HG03064 (cell line): ENCODE measurements around the gene TMEM131.
A peak's percentile ranks its signal among the peaks of the same experiment; 100 is the strongest.
"Not testable (repeated sequence)": the region's sequence is repeated elsewhere in the genome, so short reads cannot be mapped to it uniquely, and the experiment has no call there.

Source experiments
- ATAC-seq: cut with Tn5 transposase; IDR thresholded peaks from one replicate; pipeline ENCODE4 v1.9.1; 2021; ENCODE audit warnings: low read depth; ENCODE audit not compliant: unreplicated experiment

Gene TMEM131

GRCh38 chr2:97826266-97826847, 169.4 kb downstream of the TMEM131 start:
- not testable (repeated sequence) for ATAC-seq

- not testable (repeated sequence) for ATAC-seq
Measured at GRCh38 chr2:97824011-97824410, 171.7 kb downstream of the TMEM131 start.

- ATAC-seq: not testable (repeated sequence)
Measured at GRCh38 chr2:97821862-97822261, 173.9 kb downstream of the TMEM131 start.

GRCh38 chr2:97819754-97820153, 176.0 kb downstream of the TMEM131 start:
- ATAC-seq: no peak

- no peak for ATAC-seq
Measured at GRCh38 chr2:97816411-97816810, 179.3 kb downstream of the TMEM131 start.

- no peak for ATAC-seq
Measured at GRCh38 chr2:97812931-97813330, 182.8 kb downstream of the TMEM131 start.

GRCh38 chr2:97808816-97809215, 186.9 kb downstream of the TMEM131 start:
- no peak for ATAC-seq

- ATAC-seq: peak; percentile 51
Measured at GRCh38 chr2:97806738-97807618, 188.8 kb downstream of the TMEM131 start.

- no peak for ATAC-seq
Measured at GRCh38 chr2:97805776-97806175, 190.0 kb downstream of the TMEM131 start.

- ATAC-seq: no peak
Measured at GRCh38 chr2:97801028-97801427, 194.7 kb downstream of the TMEM131 start.

GRCh38 chr2:97798416-97798815, 197.3 kb downstream of the TMEM131 start:
- no peak for ATAC-seq

- ATAC-seq: no peak
Measured at GRCh38 chr2:97797355-97797754, 198.4 kb downstream of the TMEM131 start.

- no peak for ATAC-seq
Measured at GRCh38 chr2:97796465-97797126, 199.2 kb downstream of the TMEM131 start.

GRCh38 chr2:97792416-97792815, 203.3 kb downstream of the TMEM131 start:
- ATAC-seq: no peak

GRCh38 chr2:97788986-97789644, 206.6 kb downstream of the TMEM131 start:
- ATAC-seq: no peak

- no peak for ATAC-seq
Measured at GRCh38 chr2:97785818-97786217, 209.9 kb downstream of the TMEM131 start.

- ATAC-seq: no peak
Measured at GRCh38 chr2:97784953-97785352, 210.8 kb downstream of the TMEM131 start.

GRCh38 chr2:97781981-97782380, 213.8 kb downstream of the TMEM131 start:
- ATAC-seq: no peak

GRCh38 chr2:97779141-97779540, 216.6 kb downstream of the TMEM131 start:
- ATAC-seq: no peak

- ATAC-seq: no peak
Measured at GRCh38 chr2:97775074-97775473, 220.7 kb downstream of the TMEM131 start.

GRCh38 chr2:97774425-97774824, 221.3 kb downstream of the TMEM131 start:
- no peak for ATAC-seq
